Measurements from ENCODE around the gene OGFOD3.

The OGFOD3 gene

DNA sequence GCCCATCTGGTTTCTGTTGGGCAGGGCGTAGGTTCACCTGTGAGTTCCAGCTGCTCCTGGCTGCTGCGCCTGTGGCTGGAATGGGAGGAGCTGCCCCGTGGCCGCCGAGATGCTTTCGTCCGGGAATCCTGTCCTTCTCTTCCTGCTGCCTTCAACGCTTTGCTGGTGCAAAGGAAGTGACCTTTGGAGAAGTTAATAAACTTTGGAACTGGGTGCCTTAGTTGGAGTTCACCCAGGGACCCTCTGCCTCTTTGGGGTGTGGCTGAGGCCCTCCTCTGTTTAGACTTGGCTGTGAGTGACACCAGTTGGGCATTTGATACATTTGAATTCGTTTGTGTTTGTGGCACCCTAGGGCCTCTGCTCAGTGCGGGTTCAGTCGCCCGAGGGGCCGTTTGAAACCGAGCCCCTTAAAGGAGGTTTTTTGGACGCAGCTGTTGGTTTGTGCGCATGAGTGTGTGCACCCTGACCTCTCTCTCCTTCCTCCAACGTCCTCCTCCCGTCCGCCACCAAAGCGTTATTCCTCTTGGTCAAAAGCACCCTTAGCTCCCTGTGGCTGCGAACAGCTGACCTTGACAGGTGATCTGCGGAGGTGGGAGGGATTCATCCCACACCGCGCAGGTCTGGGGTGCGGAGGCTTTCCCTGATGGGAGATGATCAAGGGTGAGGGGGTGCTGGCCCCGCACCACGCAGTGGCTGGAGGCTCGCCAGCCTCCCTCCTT is 75.9 kb downstream of the OGFOD3 start:
- Mint-ChIP-seq H3K4me1 (peaks cover 13% of the 10 kb centered on the region), H3K36me3 (no peaks in the 10 kb centered on the region), H3K9me3 (no peaks in the 10 kb centered on the region), H3K4me3 (no peak overlapping the region), H3K27ac (no peak overlapping the region), H3K27me3 (no peaks in the 10 kb centered on the region)

DNA sequence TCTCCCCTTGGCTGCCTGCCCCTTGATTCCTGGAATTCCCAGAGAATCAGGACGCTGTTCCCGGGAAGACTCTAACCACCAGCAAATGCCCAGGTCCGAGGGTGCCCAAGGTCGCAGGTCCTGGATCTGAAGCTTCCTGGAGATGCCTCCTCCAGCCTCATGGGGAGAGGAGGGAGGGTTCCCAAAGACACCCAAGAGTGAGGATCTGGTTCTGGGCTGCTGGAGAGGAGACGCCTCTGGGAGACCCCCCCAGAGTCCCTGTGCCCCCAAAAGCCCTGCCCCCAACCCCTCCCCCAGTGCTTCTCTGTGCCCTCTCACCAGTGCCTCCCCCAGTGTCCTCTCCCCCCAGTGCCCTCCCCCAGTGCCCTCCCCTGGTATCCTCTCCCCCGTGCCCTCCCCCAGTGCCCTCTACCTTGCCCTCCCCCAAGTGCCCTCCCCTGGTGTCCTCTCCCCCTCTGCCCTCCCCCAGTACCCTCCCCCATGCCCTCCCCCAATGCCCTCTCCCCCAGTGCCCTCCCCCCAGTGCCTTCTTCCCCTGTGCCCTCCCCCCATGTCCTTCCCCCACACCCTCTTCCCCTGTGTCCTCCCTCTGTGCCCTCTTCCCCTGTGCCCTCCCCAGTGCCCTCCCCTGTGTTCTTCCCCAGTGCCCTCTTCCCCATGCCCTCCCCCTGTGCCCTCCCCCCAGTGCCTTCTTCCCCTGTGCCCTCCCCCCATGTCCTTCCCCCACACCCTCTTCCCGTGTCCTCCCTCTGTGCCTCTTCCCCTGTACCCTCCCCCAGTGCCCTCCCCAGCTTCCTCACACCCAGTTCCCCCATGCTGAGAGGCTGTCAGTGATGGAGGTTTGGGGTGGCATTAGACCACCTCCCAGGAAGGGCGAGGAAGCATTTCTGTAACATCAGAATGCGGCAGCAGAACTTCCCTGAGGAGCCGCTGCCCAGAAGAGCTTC is 78.5 kb downstream of the OGFOD3 start:
- Mint-ChIP-seq H3K27me3 (no peaks in the 10 kb centered on the region), H3K27ac (peak overlapping the region; percentile 17), H3K9me3 (no peaks in the 10 kb centered on the region), H3K36me3 (no peaks in the 10 kb centered on the region), H3K4me3 (no peak overlapping the region), H3K4me1 (peaks cover 17% of the 10 kb centered on the region)

Data from activated naive CD4-positive, alpha-beta T cell treated with anti-CD3 and anti-CD28 coated beads, Interleukin-2, amount 50 U/mL, for 24 hours (primary cell).